Measurements from ENCODE around the gene TGM2. TPM values are rescaled to one million over a fixed set of nuclear protein-coding genes. Genes with fewer than 3 reads are reported as not detected.

Gene TGM2
- total RNA-seq (611 TPM), polyA plus RNA-seq (ENCODE audit: insufficient read depth, low read depth, low replicate concordance) (44.6 TPM)
- long read RNA-seq, donor 1, full-length matches to known transcripts: 3 of 3 reads
- long read RNA-seq, donor 1, partial matches to known transcripts: 0 of 3 reads
- long read RNA-seq, donor 1, other reads (novel, unspliced or antisense): 0 of 3 reads
- long read RNA-seq, donor 2, full-length matches to known transcripts: 5 of 5 reads
- long read RNA-seq, donor 2, partial matches to known transcripts: 0 of 5 reads
- long read RNA-seq, donor 2, other reads (novel, unspliced or antisense): 0 of 5 reads
- long read RNA-seq, donor 3, full-length matches to known transcripts: 6 of 18 reads
- long read RNA-seq, donor 3, partial matches to known transcripts: 12 of 18 reads
- long read RNA-seq, donor 3, other reads (novel, unspliced or antisense): 0 of 18 reads
- long read RNA-seq, donor 4, full-length matches to known transcripts: 1 of 15 reads
- long read RNA-seq, donor 4, partial matches to known transcripts: 14 of 15 reads
- long read RNA-seq, donor 4, other reads (novel, unspliced or antisense): 0 of 15 reads
- long read RNA-seq, donor 5: 0 reads
- long read RNA-seq, donor 6, partial matches to known transcripts: 0 of 1 reads
- long read RNA-seq, donor 6, other reads (novel, unspliced or antisense): 0 of 1 reads
- long read RNA-seq, donor 7, full-length matches to known transcripts: 124 of 598 reads
- long read RNA-seq, donor 7, partial matches to known transcripts: 458 of 598 reads
- long read RNA-seq, donor 7, other reads (novel, unspliced or antisense): 16 of 598 reads
- long read RNA-seq, donor 8, full-length matches to known transcripts: 4 of 4 reads
- long read RNA-seq, donor 8, partial matches to known transcripts: 0 of 4 reads
- long read RNA-seq, donor 8, other reads (novel, unspliced or antisense): 0 of 4 reads
- long read RNA-seq, donor 9, partial matches to known transcripts: 0 of 2 reads
- long read RNA-seq, donor 9, other reads (novel, unspliced or antisense): 0 of 2 reads
- long read RNA-seq, donor 10, full-length matches to known transcripts: 9 of 9 reads
- long read RNA-seq, donor 10, partial matches to known transcripts: 0 of 9 reads
- long read RNA-seq, donor 10, other reads (novel, unspliced or antisense): 0 of 9 reads

DNA sequence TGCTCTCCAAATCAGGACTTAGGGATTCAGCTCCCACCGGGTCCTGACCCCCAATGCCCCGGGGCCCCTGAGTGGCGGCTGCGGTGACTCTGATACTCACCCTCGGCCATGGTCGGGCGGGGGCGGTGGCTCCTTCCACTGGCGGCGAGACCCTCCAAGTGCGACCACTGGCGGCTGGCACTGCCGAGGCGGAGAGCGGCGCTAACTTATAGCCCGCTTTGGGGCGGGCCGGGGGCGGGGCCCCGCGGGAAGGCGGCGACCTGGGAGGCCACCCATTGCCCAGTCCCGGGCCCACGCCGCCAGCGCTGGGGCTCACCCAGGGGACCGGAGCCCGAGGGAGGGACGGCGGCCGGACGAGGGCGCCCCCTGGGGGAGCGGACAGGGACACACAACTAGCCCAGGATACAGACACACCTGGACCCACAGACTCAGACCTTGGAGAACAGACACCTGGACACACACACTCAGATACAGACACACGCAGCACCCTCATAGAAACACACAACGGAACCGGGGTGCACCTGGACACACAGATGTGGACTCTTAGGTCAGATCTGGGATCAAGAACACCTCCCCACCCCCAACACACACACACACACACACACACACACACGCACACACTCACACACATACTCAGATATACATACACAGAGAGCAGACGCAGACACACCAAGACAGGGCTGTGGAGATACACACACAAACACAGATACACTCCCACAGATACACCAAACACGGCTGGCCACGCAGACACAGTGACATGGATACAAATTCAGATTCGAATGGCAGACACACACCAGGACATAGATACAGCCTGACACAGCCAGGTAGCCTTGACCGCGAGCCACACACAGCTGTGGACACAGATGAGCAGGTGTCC is at the start of gene TGM2:
TGM2 (minus strand) TSS at position 182 of the 877 bp plus-strand sequence; CDS start at position 110, 72 bp downstream.
- Histone ChIP-seq H3K9me3 (ENCODE audit: control insufficient read depth in 2 of 3, insufficient read depth in 1 of 3, low read length in 3 of 3) (no peaks in the 10 kb centered on the region), H3K36me3 (ENCODE audit: control insufficient read depth in 2 of 3, insufficient read depth in 3 of 3, low read length in 3 of 3) (no peaks in the 10 kb centered on the region), H3K4me3 (ENCODE audit: low read length in 3 of 3) (peak within 1 kb of the TSS; percentile 41 to 83 (median 68)), H3K27me3 (ENCODE audit: control insufficient read depth, insufficient read depth, low read length) (no peaks in the 10 kb centered on the region), H3K4me1 (ENCODE audit: control insufficient read depth in 2 of 3, insufficient read depth in 2 of 3, low read depth in 1 of 3, low read length in 3 of 3) (peaks cover 0 to 19% (median 6%) of the 10 kb centered on the region in 3 donors), H3K27ac (ENCODE audit: low read depth in 2 of 2, low read length in 2 of 2) (peak within 1 kb of the TSS; percentile 34 to 51), H3K9ac (ENCODE audit: low read length in 3 of 3) (peak within 1 kb of the TSS; percentile 31 to 72 (median 42))
- DNase-seq: peak; percentile 78 to 95 (median 85)
- no peak for FAIRE-seq
- TF ChIP-seq, protein P1, sequence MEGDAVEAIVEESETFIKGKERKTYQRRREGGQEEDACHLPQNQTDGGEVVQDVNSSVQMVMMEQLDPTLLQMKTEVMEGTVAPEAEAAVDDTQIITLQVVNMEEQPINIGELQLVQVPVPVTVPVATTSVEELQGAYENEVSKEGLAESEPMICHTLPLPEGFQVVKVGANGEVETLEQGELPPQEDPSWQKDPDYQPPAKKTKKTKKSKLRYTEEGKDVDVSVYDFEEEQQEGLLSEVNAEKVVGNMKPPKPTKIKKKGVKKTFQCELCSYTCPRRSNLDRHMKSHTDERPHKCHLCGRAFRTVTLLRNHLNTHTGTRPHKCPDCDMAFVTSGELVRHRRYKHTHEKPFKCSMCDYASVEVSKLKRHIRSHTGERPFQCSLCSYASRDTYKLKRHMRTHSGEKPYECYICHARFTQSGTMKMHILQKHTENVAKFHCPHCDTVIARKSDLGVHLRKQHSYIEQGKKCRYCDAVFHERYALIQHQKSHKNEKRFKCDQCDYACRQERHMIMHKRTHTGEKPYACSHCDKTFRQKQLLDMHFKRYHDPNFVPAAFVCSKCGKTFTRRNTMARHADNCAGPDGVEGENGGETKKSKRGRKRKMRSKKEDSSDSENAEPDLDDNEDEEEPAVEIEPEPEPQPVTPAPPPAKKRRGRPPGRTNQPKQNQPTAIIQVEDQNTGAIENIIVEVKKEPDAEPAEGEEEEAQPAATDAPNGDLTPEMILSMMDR (IDR thresholded peaks at IDR 0.05; ENCODE audit: borderline replicate concordance, extremely low read depth, insufficient read depth): peak; percentile 86
- intact Hi-C loops (cut with DNase I): loop anchor here (10.0 kb wide), 1 partner anchor 91 kb away; no protein-coding TSS in a partner anchor

DNA sequence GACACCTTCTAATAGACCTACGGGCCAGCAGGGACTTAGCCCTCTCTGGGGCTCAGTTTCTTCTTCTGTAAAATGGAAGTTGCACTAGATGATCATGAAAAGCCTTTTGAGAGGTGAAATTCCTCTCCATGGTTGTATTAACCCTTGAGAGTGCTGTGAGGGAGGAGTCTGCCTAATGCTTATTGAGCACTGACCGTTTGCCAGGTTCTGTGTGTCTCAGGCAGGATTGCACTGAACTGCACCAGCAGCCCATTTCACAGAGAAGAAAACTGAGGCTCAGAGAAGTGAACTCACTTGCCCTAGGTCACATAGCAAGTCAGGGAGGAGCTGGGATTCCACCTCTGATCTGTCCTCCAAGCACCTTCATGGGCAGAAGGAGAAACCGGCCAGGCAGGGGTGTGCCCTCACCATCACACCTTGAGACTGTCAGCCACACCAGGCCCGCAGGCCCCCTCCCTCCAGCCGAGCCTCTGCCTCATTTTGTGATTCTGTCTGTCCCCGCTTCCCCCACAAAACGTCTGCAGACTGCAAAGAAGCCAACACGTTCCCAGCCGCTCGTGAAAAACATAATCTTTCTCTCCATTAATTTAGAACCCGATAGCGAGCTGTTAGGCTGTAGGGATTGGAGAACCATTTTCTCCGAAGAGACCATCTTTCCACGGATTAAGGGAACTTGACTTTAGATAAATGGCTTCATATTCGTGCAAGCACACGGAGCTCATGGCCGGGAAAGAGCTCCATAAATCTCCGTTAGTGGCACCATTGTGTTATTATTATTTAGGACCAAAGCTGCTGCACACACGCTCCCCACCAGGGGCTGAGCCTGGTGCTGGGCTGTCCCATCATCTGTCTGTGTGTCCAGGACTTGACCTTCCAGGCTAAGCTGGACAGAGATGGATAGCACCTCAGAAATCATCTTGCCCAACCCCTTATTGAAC is 49.5 kb upstream of the TGM2 start:
- FAIRE-seq: no peak
- Histone ChIP-seq H3K36me3 (ENCODE audit: control insufficient read depth in 2 of 3, insufficient read depth in 3 of 3, low read length in 3 of 3) (no peaks in the 10 kb centered on the region), H3K9me3 (ENCODE audit: control insufficient read depth in 2 of 3, insufficient read depth in 1 of 3, low read length in 3 of 3) (no peaks in the 10 kb centered on the region), H3K27ac (ENCODE audit: low read depth in 2 of 2, low read length in 2 of 2) (no peak overlapping the region), H3K27me3 (ENCODE audit: control insufficient read depth, insufficient read depth, low read length) (no peaks in the 10 kb centered on the region), H3K4me1 (ENCODE audit: control insufficient read depth in 2 of 3, insufficient read depth in 2 of 3, low read depth in 1 of 3, low read length in 3 of 3) (no peaks in the 10 kb centered on the region), H3K9ac (ENCODE audit: low read length in 3 of 3) (no peak overlapping the region), H3K4me3 (ENCODE audit: low read length in 3 of 3) (no peak overlapping the region)
- intact Hi-C loops (cut with DNase I): loop anchor here (5.0 kb wide), 1 partner anchor 152 kb away; no protein-coding TSS in a partner anchor
- DNase-seq: peak in 1 of 5 donors; percentile 45
- TF ChIP-seq, protein P1 (IDR thresholded peaks at IDR 0.05; ENCODE audit: borderline replicate concordance, extremely low read depth, insufficient read depth): no peak

All from kidney (tissue), 22 donors.